NCI-H526 treated with DMSO at 0.1 percent for 48 hours (cell line): ENCODE results near the gene AP2A1.
A peak's percentile ranks its signal among the peaks of the same experiment; 100 is the strongest.

Experiments
- DNase-seq: peaks from one replicate; lab custom pipeline; 2025; lab: John Stamatoyannopoulos, UW

The AP2A1 gene

DNA sequence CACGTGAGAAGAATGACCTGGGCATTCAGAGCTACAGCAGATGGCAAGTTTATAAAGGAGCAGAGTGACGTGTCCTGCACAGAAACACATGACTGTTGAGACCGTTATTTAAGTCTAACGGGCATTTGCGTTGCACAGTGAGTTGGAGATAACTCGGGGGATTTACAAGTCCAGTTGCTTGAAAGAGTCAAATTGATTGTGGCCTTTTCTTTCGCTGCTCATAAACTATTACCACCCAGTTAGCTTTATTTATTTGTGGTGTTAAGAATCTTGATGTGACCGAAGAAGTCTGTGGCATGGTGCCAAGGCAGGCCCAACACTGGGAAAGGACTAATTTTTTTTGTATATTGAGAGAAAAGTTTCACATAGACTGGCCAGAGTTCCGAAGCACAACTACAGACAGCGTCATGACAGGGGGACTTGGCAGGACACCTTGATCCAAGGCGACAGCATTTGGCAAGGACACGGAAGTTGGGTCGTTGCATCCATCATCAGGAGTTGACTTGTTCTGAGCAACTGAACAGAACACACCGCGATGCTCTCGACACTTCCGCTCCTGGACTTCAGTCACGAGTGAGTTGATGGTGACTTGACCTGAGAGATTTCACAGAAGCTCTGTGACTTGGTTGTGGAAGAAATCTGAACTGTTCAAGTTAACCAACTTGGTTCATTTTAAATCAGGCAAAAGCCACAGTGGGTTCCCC, 72.2 kb downstream of the AP2A1 start:
- DNase-seq, result no peak

GRCh38 chr19:49839713-49840112, 72.9 kb downstream of the AP2A1 start:
- DNase-seq, result no peak

DNA sequence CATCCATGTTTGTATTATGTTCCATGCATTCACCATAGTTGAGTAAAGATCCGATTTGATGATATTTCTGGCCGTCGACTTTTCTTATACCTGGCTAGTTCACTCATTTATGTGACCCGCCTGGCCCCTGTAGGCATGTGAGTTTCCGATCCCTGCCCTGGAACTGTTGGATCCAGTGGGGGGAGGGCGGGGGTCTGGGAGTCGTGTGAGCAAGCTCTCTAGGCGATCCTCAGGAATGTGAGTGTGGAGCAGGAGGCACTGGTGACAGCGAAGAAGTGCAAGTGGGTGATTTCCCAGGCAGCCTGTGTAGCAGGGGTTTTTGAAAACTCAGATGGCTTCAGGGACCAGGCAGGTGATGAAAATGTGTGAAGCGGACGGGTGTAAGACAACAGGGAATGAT, 73.5 kb downstream of the AP2A1 start:
- no peak for DNase-seq

DNA sequence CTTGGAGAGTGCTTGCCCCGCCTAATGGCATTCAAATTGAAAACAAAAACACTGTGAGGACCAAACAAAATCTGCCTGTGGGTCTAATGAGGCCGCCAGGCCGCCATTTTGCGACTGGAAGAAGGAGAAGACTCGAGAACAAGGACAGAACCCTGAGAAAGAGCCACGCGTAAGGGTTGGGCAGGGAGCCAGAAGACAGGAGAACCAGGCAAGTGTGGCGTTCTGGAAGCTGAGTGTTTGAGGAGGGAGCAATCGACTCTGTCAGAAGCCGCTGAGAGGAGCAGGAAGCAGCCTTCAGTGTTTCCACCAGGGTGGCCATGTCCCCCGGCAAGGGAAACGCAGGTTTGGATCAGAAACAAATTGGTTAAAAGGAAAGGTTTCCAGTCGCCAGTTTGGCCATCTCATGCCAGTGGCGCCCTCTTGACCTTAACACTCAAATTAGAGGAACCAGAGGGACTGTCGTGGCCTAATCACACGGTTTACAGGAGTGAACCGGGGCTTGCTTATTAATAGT, 74.0 kb downstream of the AP2A1 start:
- DNase-seq, result no peak

DNA sequence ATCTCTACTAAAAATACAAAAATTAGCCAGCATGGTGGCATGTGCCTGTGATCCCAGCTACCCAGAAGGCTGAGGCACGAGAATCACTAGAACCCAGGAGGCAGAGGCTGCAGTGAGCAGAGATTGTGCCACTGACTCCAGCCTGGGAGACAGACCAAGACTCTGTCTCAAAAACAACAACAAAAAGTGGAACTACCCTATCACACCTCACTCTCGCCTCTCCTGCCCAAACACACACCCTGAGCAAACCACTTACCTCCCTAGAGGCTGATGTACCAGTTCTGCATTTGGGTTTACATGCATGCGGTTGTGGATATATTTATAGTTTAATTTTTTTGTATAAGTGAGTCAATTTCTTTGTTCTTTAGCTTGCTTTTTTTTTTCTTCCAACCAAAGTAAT, 76.5 kb downstream of the AP2A1 start:
- no peak for DNase-seq

GRCh38 chr19:49844138-49845095, 77.6 kb downstream of the AP2A1 start:
- DNase-seq, result no peak

DNA sequence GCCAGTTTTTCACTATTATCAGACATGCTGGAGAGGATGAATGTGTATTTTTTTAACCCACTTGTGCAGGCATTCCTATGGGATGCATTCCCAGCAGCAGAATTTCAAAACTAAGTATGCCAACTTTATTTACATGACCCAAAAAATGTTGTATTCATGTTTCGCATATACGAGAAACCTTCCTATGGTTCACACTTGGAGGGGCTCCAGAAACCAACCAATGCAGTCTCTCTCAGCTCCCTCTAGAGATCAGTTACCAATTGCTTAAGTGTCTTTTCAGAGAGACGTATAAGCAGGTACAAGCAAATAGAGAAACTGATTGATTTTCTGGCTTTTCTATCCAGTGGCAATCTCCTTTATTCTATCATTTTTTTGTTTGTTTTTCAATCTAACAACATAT, 78.6 kb downstream of the AP2A1 start:
- no peak for DNase-seq

GRCh38 chr19:49846408-49846807, 79.6 kb downstream of the AP2A1 start:
- no peak for DNase-seq

- no peak for DNase-seq
Measured at GRCh38 chr19:49847731-49848696, 81.2 kb downstream of the AP2A1 start.

DNA sequence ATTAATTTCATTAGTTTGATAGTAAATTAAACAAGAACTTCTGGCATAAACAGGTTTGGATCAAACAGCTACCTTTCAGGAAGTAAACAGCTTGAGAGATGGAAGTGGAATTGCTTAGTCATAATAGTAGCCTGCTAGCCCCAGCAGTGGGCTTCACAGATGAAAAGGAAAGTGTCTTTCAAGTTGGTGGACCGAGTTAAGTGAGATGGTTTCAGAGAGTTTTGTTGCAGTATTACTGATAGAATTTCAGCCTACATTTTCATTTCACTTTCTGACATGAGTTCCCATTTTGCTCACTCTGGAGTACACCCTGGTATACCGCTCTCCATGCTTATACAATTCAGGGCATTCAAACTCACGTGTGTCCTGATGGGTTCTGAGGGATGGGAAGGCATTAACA, 82.1 kb downstream of the AP2A1 start:
- no peak for DNase-seq

DNA sequence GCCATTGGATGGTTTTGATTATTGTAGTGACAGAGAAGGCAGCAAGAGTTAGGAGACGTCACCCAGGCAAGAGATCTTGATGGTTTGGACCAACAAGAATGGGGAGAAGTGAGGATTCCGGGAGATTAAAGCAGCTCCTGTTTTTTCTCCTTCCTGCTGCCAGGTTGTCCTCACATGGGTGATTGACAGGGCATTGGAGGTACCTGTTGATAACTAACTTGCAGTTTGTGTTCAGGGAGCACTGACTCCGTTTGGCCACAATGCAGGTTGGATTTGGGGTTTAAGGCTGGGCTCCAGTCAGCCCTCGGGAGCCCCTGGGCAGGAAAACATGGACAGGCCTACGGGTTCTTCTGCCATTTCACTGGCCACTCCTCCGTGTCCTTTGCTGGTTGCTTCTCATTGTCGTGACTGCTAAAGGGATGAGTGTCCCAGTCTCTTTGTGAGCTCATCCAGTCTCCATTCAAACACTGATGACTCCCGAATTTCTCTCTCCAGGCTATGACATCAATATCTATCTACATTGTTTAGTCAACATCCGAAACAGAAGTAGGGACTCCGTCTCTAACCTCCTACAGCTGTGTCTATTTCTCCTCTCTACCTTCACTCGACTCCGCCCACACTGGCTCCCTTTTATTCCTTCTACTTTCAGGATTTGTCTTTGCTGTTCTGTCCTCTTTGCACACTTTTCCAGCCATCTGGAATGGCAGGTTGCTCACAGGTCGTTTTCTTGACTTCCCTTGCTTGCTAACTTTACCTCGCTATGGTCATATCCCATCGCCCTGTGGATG, 82.8 kb downstream of the AP2A1 start:
- no peak for DNase-seq

DNA sequence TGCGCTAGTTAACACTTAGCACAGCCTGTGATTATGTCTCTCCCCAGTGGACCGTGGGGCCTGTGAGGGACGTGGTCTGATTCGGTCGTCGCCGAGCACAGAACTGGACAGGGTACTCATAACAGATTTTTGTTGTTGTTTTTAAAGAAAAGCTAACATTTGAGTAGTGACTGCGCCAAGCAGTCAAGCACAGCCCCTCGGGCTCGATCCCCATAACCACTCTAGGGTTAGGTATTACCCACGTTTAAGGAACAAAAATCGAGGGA, 83.4 kb downstream of the AP2A1 start:
- no peak for DNase-seq

GRCh38 chr19:49850487-49851342, 83.9 kb downstream of the AP2A1 start, which contains the start of gene PTOV1:
TSS of gene PTOV1 (plus strand) at chr19:49851159.
- peak; percentile 82 for DNase-seq

- no peak for DNase-seq
Measured at GRCh38 chr19:49851456-49852259, 84.9 kb downstream of the AP2A1 start.

DNA sequence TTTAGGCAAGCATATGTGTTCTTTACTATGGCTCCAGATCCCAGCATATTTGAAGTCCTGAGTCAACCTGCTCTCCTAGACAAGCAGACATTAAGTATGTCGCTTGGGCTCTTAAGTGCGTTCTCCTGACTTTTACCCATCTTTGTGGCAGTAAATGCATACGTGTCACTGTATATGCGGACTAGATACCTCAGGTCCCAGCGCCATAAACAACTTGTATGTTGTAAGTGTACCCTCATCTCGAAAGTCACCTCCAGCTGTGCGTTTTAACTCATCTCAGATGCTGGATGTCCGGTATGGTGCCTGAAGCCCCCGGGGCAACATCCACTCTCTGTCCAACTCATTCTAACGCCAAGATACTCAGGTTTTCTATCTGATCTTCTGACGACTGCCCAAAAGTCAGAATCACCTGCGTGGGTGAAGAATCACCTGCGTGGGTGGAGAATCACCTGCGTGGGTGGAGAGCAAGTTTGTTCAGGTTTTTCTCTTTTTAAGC, 85.9 kb downstream of the AP2A1 start:
- no peak for DNase-seq

GRCh38 chr19:49853852-49854377, 87.1 kb downstream of the AP2A1 start:
- DNase-seq, result no peak

- no peak for DNase-seq
Measured at GRCh38 chr19:49854378-49855263, 87.8 kb downstream of the AP2A1 start.

- no peak for DNase-seq
Measured at GRCh38 chr19:49855277-49855675, 88.5 kb downstream of the AP2A1 start.
